NCI-H128 (cell line): Measurements from ENCODE around the gene LSM2.
"Not testable (repeated sequence)": the region's sequence is repeated elsewhere in the genome, so short reads cannot be mapped to it uniquely, and the experiment has no call there.

Experiments used
- DNase-seq: peaks from one replicate; lab custom pipeline; 2025; ENCODE audit not compliant: unreplicated experiment; lab: John Stamatoyannopoulos, UW

Gene LSM2

GRCh38 chr6:31806470-31807272 lies at the start of gene LSM2:
LSM2 (minus strand) TSS chr6:31806966; CDS start chr6:31806757, 209 bp downstream.
- DNase-seq = peak; percentile 87

GRCh38 chr6:31851980-31852718 lies 45.4 kb upstream of the LSM2 start:
- not testable (repeated sequence) for DNase-seq

- no peak for DNase-seq
These were observed 44.7 kb upstream of the LSM2 start for GRCh38 chr6:31851485-31851832.

DNA sequence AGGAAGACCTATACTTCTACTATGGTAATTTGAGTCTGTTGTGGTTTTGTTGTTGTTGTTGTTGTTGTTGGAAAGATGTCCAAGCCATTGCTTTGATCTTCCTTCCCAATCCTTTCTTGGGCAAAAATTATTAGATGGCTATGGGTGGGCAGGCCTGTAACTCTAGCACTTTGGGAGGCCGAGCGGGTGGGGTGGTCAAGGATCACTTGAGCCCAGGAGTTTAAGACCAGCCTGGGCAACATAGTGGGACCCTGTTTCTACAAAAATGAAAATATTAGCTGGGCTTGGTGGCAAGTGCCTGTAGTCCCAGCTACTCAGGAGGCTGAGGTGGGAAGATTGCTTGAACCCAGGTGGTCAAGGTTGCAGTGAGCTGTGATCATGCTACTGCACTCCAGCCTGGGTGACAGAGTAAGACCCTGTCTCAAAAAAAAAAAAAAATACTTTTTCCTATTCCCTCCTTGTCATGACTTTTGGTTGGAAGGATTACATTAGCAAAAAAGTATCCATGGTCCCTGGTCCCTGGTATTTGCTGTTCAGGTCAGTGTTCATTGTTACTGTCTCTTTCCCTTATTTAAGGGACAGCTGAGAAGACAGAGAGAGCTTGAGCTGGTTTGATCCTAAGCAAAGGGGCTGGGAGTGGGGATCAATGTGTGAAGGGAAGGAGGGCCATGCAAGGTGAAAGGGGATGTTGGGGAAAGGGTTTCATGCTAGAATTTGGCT lies 44.2 kb upstream of the LSM2 start:
- no peak for DNase-seq

- DNase-seq = no peak
These were observed 40.7 kb upstream of the LSM2 start for GRCh38 chr6:31847276-31847978.

- no peak for DNase-seq
These were observed 37.7 kb upstream of the LSM2 start for GRCh38 chr6:31844507-31844906.

GRCh38 chr6:31842053-31842452 lies 35.3 kb upstream of the LSM2 start:
- DNase-seq = no peak

DNA sequence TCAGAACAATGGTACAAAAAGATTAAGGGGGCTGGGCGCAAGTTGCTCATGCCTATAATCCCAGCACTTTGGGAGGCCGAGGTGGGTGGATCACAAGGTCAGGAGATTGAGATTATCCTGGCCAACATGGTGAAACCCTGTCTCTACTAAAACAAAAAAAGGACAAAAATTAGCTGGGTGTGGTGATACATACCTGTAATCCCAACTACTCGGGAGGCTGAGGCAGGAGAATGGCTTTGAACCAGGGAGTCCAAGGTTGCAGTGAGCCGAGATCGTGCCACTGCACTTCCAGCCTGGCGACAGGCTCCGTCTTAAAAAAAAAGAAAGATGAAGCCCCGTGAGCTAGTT lies 33.0 kb upstream of the LSM2 start:
- not testable (repeated sequence) for DNase-seq

DNA sequence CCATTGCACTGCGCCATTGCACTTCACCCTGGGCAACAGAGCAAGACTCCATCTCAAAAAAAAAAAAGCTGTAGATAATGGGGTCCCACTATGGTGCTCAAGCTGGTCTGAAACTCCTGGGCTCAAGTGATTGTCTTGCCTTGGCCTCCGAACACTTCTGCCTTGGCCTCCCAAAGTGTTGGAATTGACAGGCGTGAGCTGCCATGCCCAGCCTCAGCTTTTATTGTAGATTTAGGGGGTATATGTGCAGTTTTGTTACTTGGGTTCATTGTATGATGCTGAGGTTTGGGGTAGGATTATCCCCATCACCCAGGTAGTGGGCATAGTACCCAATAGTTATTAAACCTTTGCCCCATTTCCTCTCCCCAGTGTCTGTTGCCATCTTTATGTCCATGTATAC lies 32.2 kb upstream of the LSM2 start:
- DNase-seq = no peak

DNA sequence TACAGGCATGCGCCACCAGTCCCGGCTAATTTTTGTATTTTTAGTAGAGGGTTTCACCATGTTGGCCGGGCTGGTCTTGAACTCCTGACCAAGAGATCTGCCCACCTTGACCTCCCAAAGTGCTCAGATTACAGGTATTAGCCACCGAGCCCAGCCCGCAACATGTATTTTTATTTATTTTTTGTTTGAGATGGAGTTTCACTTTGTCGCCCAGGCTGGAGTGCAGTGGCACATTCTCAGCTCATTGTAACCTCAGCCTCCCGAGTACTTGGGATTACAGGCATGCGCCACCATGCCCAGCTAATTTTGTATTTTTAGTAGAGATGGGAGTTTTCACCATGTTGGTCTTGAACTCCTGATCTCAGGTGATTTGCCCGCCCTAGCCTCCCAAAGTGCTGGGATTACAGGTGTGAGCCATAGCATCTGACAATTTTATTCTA lies 31.4 kb upstream of the LSM2 start:
- DNase-seq = not testable (repeated sequence)

- no peak for DNase-seq
These were observed 30.8 kb upstream of the LSM2 start for GRCh38 chr6:31837369-31838113.

- DNase-seq = no peak
These were observed 30.0 kb upstream of the LSM2 start for GRCh38 chr6:31836474-31837368.

GRCh38 chr6:31836047-31836473 lies 29.3 kb upstream of the LSM2 start:
- no peak for DNase-seq

DNA sequence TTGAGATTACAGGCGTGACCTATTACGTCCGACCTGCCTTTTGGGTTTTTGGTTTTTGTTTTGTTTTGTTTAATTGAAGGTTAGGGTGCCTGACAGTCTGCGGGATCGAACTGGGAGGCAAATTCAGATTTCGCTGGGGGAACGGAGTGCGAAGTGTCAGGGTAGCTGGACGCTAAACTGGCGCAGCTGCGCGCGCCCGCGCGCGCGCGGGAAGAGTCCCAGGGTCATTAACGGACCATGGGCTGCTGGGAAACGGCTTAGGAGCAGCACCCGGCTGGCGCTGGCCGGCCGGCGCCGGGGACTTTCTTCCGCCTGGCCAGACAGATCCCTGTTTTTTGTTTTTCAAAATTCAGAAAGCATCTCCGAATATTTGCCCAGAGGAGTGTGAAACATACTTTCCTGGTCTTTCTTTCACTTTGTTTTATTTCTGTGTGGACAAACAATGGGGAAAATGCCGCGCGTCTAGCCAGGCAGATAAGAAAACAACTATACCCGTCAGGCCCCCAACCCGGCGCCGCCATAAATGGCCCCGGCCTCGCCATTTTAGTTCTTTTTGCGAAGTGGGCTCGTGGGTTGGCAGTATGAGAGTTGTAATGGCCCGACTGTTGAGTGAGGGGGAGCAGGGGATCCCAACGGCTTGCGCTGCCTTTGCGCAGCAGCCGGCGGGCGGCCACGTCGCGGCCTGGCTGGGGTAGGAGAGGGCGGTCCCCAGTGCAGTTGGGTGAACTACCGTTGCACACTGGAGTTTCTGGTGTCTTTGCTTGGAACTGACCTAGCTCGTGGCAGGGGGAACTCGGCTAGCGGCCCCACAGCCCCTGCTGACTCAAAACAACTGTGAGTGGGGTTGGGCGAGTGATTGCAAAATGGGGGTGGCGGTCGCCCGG lies 27.8 kb upstream of the LSM2 start:
- DNase-seq = peak; percentile 72

DNA sequence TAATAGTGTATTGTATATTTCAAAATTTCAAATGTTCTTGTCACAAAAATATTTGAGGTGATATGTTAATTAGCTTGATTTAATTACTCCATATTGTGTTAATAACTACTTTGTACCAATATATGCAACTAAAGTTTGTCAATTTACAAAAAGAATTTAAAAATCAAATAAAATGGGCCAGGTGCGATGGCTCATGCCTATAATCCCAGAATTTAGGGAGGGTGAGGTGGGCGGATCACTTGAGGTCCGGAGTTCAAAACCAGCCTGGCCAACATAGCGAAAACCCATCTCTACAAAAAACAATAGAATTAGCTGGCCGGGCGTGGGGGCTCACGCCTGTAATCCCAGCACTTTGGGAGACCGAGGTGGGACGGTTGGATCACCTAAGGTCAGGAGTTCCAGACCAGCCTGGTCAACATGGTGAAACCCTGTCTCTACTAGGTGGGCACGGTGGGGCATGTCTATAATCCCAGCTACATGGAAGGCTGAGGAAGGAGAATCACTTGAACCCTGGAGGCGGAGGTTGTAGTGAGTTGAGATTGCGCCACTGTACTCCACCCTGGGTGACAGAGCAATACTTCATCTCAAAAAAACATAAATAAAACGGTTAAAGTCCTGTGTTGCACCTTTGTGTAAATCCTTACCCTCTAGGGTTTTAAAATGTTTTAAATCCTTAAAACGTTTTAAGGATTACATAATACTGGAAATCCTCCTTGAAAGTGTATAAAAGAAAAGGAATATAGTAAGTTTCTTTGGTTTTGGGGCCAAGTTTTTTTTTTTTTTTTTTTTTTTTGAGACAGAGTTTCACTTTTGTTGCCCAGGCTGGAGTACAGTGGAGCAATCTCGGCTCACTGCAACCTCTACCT lies 24.8 kb upstream of the LSM2 start:
- DNase-seq = no peak

DNA sequence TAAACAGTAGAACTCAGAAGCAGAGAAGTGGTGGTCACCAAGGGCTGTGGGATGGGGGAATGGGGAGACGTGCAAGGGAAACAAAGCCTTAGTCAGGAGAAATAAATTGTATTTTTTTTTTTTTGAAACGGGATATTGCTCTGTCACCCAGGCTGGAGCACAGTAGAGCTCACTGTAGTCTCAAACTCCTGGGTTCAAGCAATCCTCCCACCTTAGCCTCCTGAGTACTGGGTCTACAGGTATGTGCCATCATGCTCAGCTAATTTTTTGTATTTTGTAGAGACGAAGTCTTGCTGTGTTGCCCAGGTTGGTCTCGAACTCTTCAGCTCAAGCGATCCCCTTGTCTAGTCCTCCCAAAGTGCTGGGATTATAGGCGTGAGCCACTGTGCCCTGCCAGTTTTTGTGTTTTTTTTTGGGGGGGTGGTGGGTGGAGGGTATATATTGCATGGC lies 24.1 kb upstream of the LSM2 start:
- DNase-seq = no peak

GRCh38 chr6:31829633-31830283 lies 23.0 kb upstream of the LSM2 start:
- DNase-seq = no peak
